ENCODE data around the gene TMEM158.

DNA sequence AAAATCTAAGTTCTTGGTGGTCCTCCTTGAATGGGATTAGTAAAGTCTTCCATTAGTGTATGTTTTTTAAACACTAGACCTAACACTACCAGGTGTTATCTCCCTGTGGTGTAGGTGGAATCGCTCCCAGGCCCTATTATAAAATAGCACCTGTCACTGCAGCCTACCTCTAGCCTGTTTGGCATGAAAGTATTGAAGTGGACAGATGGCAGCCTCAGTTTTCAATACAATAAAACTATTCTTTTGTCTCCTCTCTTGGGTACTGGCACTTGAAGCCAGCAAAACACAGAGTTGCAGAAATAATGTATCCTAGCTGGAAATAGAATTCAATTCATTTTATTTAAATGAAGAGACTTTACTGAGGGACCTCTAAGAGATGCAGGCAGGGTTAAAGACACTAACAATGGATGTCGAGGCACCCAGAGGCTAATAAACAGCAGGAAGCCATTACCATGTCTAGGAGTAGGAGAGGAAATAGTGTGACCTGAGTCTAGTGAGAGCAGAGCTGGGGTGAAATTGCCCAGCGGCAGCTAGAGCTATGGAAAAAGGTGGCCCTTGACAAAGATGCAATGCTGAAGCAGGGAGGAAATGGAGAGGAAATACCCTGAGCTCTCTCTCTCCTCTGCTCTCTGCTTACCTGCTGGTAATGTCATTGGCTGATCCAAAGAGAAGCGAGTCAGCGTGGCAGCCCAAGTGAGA is 49.1 kb upstream of the TMEM158 start:
- TF ChIP-seq, protein P1, sequence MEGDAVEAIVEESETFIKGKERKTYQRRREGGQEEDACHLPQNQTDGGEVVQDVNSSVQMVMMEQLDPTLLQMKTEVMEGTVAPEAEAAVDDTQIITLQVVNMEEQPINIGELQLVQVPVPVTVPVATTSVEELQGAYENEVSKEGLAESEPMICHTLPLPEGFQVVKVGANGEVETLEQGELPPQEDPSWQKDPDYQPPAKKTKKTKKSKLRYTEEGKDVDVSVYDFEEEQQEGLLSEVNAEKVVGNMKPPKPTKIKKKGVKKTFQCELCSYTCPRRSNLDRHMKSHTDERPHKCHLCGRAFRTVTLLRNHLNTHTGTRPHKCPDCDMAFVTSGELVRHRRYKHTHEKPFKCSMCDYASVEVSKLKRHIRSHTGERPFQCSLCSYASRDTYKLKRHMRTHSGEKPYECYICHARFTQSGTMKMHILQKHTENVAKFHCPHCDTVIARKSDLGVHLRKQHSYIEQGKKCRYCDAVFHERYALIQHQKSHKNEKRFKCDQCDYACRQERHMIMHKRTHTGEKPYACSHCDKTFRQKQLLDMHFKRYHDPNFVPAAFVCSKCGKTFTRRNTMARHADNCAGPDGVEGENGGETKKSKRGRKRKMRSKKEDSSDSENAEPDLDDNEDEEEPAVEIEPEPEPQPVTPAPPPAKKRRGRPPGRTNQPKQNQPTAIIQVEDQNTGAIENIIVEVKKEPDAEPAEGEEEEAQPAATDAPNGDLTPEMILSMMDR (IDR thresholded peaks at IDR 0.05 in 2 of 3, conservative IDR thresholded peaks at IDR 0.05 in 1 of 3; ENCODE audit: borderline replicate concordance in 1 of 3, insufficient read depth in 1 of 3, low read depth in 2 of 3, low read length in 2 of 3) = no peak
- TF ChIP-seq EZH2 (IDR thresholded peaks at IDR 0.05) (no peak), ZFX (IDR thresholded peaks at IDR 0.05) (no peak), POLR2A (IDR thresholded peaks at IDR 0.05; ENCODE audit: borderline replicate concordance, extremely low read depth, insufficient read depth, insufficient read length) (no peak), EGR1 (IDR thresholded peaks at IDR 0.05; ENCODE audit: low read depth) (no peak), POLR2AphosphoS5 (IDR thresholded peaks at IDR 0.05; ENCODE audit: low read depth, low read length) (no peak), YY1 (IDR thresholded peaks at IDR 0.05; ENCODE audit: extremely low read depth, insufficient replicate concordance, low read depth, low read length) (no peak), TCF7L2 (IDR thresholded peaks at IDR 0.05; ENCODE audit: borderline replicate concordance, extremely low read depth, insufficient read depth, insufficient read length) (no peak), SP1 (IDR thresholded peaks at IDR 0.05; ENCODE audit: low read depth) (no peak), ATF3 (IDR thresholded peaks at IDR 0.05) (no peak)
- TF ChIP-seq, protein P2, sequence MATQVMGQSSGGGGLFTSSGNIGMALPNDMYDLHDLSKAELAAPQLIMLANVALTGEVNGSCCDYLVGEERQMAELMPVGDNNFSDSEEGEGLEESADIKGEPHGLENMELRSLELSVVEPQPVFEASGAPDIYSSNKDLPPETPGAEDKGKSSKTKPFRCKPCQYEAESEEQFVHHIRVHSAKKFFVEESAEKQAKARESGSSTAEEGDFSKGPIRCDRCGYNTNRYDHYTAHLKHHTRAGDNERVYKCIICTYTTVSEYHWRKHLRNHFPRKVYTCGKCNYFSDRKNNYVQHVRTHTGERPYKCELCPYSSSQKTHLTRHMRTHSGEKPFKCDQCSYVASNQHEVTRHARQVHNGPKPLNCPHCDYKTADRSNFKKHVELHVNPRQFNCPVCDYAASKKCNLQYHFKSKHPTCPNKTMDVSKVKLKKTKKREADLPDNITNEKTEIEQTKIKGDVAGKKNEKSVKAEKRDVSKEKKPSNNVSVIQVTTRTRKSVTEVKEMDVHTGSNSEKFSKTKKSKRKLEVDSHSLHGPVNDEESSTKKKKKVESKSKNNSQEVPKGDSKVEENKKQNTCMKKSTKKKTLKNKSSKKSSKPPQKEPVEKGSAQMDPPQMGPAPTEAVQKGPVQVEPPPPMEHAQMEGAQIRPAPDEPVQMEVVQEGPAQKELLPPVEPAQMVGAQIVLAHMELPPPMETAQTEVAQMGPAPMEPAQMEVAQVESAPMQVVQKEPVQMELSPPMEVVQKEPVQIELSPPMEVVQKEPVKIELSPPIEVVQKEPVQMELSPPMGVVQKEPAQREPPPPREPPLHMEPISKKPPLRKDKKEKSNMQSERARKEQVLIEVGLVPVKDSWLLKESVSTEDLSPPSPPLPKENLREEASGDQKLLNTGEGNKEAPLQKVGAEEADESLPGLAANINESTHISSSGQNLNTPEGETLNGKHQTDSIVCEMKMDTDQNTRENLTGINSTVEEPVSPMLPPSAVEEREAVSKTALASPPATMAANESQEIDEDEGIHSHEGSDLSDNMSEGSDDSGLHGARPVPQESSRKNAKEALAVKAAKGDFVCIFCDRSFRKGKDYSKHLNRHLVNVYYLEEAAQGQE (IDR thresholded peaks at IDR 0.05; ENCODE audit: low read depth) = no peak
- TF ChIP-seq, protein P3, sequence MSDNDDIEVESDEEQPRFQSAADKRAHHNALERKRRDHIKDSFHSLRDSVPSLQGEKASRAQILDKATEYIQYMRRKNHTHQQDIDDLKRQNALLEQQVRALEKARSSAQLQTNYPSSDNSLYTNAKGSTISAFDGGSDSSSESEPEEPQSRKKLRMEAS (IDR thresholded peaks at IDR 0.05) = no peak

All from HCT116 (cell line).